ENCODE results near the gene SMPD1.

DNA sequence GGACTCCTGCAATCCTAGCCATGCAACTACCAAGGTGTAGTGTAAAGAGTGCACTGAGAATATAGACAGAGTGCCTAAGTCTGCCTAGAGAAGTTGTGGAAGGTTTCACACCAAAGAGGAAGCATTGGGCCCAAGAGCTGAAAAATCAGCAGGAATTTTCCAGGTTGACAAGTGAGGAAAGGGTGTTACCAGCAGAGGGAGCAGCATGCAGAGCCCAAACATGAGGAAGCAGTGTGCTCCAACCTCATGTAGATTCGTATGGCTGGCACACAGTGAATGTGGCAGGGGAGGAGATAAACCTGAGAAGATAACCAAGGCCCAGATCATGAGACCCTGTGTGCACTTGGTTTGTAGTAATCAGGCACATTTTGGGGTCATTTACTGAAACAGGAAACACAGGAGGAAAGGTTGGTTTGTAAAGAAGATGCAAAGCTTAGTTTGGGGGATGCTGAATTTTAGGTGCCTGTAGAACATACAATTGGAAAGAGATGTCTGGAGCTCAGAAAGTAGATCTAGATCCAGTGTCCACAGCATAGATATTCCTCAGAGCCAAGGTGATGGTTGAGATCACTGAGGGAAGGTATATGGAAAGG, 48.8 kb downstream of the SMPD1 start:
- TF ChIP-seq POLR2A (IDR thresholded peaks at IDR 0.05; ENCODE audit: low read length), result no peak
- no peak for TF ChIP-seq GATA1 (IDR thresholded peaks at IDR 0.05; ENCODE audit: low read depth, low read length)
